Activated naive CD8-positive, alpha-beta T cell treated with anti-CD3 and anti-CD28 coated beads, Interleukin-2, amount 50 U/mL, for 24 hours (primary cell): ENCODE measurements around the gene VENTX.
A peak's percentile ranks its signal among the peaks of the same experiment; 100 is the strongest.

Experiments used
- ATAC-seq: fragments of 150-1000 bp; cut with Tn5 transposase; one replicate; pipeline ENCODE4 v1.10.0; 2021
- DNase-seq: peaks from one replicate; pipeline ENCODE4 v3.0.0; 2021
- H3K27ac Mint-ChIP-seq: one replicate; pipeline ENCODE4 v1.8.0; 2021; ENCODE audit warnings: mild to moderate bottlenecking, mixed read lengths
- H3K27me3 Mint-ChIP-seq: one replicate; pipeline ENCODE4 v1.8.0; 2021; ENCODE audit warnings: mixed read lengths
- H3K36me3 Mint-ChIP-seq: one replicate; pipeline ENCODE4 v1.8.0; 2021; ENCODE audit warnings: low read depth, mixed read lengths
- H3K4me1 Mint-ChIP-seq: one replicate; pipeline ENCODE4 v1.8.0; 2021; ENCODE audit warnings: mixed read lengths
- H3K4me3 Mint-ChIP-seq: one replicate; pipeline ENCODE4 v1.8.0; 2021; ENCODE audit warnings: mild to moderate bottlenecking, moderate library complexity, mixed read lengths
- H3K9me3 Mint-ChIP-seq: one replicate; pipeline ENCODE4 v1.8.0; 2021; ENCODE audit warnings: mixed read lengths

The VENTX gene

DNA sequence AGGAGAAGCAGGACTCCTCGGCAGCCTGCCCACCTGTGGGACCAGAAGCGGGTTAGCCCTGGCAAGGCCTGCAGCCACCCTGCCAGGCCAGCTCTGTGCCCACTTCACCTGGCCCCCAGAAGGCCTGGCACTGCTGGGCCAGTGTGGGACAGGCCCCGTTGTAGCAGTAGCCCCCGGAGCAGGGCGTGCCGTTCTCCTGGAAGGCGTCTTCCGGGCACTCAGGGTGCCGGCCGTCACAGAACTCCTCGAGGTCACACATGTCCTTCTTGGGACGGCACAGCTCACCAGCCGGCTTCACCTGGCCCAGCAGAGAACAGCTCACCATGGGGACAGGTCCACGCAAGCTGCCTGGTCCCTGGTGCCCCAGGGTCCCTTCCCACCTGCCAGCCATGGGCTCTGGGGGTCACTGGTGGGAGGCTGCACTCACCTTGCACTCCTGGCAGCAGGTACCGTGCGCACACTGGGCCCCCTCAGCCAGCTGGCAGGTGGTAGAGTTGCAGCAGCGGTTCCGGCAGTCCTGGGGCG, 33.2 kb downstream of the VENTX start:
- DNase-seq = no peak
- peaks cover 2% of the 10 kb centered on the region for H3K36me3 Mint-ChIP-seq
- peaks cover 9% of the 10 kb centered on the region for H3K4me1 Mint-ChIP-seq
- ATAC-seq = no peak
- H3K9me3 Mint-ChIP-seq = no peaks in the 10 kb centered on the region
- H3K27ac Mint-ChIP-seq = no peak overlapping the region
- no peak overlapping the region for H3K4me3 Mint-ChIP-seq
- no peaks in the 10 kb centered on the region for H3K27me3 Mint-ChIP-seq

DNA sequence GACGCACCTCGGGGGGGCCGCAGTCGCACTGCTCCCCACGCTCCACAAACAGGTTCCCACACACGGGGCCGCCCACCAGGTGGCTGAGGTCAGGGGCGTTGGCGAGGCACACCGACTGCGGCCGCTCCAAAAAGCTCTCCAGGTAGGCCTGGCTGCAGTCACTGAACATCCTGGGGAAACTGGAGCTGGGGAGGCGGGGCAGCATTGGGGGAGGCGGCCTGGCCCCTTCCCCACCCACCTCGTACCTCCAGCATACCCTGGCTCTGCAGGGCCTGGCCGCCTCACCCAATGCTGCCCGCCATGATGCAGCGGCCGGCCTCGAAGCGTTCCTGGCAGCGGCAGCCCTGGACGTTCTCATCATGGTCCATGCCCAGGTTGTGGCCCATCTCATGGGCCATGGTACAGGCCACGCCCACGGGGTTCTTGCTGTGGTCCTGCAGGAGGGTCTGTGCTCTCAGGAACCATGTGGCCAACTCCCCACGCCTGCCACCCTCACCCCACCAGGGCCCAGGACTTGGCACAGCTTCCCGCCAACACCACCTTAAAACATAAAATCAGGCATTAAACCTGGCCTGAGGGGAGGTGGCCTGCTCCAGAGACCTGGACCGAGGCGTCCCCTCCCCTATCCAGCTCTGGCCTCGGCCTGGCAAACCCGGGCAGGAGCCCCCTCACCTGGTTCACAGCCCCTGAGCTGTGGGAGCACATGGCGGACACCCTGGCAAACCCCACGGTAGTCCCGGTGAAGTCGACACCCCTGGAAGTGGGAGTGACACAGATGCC, 34.1 kb downstream of the VENTX start:
- Mint-ChIP-seq H3K27ac (no peak overlapping the region), H3K4me3 (no peak overlapping the region), H3K36me3 (peaks cover 2% of the 10 kb centered on the region)

DNA sequence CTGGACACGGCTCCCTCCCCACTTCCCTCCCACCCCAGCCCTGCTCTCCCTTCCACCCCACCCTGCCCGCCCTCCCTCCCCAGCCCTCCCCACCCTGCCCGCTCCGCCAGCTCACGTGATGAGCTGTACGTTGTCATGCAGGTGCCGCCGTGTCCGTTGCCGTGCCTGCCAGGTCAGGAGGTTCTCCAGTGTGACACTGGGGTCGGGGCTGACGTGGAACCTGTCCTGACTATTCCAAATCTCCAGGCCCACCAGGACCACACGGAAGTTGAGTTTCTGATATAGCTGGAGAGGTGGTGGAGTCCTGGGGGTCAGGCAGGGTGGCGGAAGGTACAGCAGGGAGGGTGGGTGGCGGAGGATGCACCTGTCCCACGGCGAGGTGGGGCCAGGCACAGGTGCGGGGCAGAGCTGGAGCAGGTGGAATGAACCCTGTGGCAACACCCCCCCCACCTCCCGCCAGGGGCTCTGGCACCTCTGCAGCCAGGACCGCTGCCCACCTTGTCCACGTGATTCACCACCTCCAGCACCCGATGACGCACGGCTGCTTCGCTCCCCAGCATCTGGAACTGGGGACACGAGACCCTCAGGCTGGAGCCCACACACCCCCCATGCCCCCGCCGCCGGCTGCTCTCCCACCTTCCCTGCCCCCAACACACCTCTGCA, 34.8 kb downstream of the VENTX start:
- no peak for DNase-seq
- peaks cover 12% of the 10 kb centered on the region for H3K4me1 Mint-ChIP-seq
- peaks cover 2% of the 10 kb centered on the region for H3K36me3 Mint-ChIP-seq
- H3K4me3 Mint-ChIP-seq = no peak overlapping the region
- H3K27me3 Mint-ChIP-seq = no peaks in the 10 kb centered on the region
- H3K9me3 Mint-ChIP-seq = no peaks in the 10 kb centered on the region
- ATAC-seq = no peak
- H3K27ac Mint-ChIP-seq = no peak overlapping the region

More for the DNA sequence above, 34.1 kb downstream of the VENTX start:
- DNase-seq (no peak), ATAC-seq (no peak)
- Mint-ChIP-seq H3K27me3 (no peaks in the 10 kb centered on the region), H3K4me1 (peaks cover 12% of the 10 kb centered on the region), H3K9me3 (no peaks in the 10 kb centered on the region)

DNA sequence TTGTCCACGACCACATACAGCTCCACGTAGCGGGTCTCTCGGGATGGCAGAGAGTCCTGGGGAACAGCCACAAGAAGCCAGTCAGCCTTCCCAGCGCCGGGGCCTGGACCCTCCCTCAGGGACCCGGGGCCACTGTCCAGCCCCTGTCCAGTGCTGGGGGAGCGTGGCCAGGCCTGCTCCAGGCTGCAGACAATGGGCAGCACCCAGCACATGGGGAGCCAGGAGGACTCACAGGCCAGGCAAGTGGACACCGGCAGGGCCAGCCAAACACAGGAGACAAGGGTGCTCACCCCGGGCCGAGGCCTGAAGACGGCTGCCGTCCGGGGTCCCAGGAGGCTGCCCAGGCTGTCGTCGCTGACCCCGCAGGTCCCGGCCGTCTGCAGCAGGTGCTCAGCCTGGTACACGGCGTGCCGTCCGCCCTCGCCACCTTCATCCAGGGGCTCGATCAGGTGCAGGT, 35.3 kb downstream of the VENTX start:
- no peak for ATAC-seq
- peaks cover 2% of the 10 kb centered on the region for H3K36me3 Mint-ChIP-seq
- H3K4me1 Mint-ChIP-seq = peaks cover 17% of the 10 kb centered on the region
- H3K9me3 Mint-ChIP-seq = no peaks in the 10 kb centered on the region
- H3K27ac Mint-ChIP-seq = no peak overlapping the region
- H3K27me3 Mint-ChIP-seq = no peaks in the 10 kb centered on the region
- no peak for DNase-seq
- no peak overlapping the region for H3K4me3 Mint-ChIP-seq

DNA sequence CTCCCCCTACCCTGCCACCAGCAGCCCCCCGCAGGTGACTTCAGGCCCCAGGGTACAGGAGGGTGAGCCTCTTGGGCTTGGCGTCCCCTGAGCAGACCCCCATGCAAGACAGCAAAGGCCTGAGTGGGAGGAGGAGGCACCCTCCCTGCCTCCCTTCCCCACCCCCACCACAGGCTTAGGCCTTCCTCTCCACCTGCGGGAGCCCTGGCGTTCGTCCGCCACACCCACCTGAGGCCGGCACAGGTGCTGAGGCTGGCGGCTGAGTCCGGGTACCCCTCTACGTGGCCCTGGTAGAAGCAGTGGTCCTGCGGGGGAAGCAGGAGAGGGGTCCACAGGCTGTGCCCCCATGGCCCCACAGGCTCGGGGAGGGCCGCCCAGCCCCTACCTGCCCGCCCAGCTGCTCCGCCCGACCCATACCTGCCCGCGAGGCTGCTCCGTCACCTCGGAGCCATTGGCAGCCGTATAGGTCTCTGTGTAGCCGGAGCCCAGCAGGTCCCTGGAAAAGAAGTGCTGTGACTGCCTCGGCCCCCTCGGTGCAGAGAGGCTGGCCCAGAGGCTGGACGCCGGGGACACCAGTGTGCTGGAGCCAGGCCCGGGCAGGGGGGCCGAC, 36.0 kb downstream of the VENTX start:
- DNase-seq = no peak
- H3K9me3 Mint-ChIP-seq = no peaks in the 10 kb centered on the region
- H3K36me3 Mint-ChIP-seq = peaks cover 2% of the 10 kb centered on the region
- no peak overlapping the region for H3K27ac Mint-ChIP-seq
- H3K27me3 Mint-ChIP-seq = no peaks in the 10 kb centered on the region
- peaks cover 24% of the 10 kb centered on the region for H3K4me1 Mint-ChIP-seq
- H3K4me3 Mint-ChIP-seq = no peak overlapping the region
- ATAC-seq = no peak

- H3K27ac Mint-ChIP-seq = peak overlapping the region; percentile 80
Observed at GRCh38 chr10:133274751-133275683, 37.4 kb downstream of the VENTX start.

GRCh38 chr10:133275684-133276092, 38.0 kb downstream of the VENTX start:
- DNase-seq (peak; percentile 71), ATAC-seq (peak; percentile 53)
- no peaks in the 10 kb centered on the region for H3K27me3 Mint-ChIP-seq
- H3K9me3 Mint-ChIP-seq = no peaks in the 10 kb centered on the region
- H3K27ac Mint-ChIP-seq = peak overlapping the region; percentile 76
- H3K4me3 Mint-ChIP-seq = peak overlapping the region; percentile 84
- H3K4me1 Mint-ChIP-seq = peaks cover 33% of the 10 kb centered on the region
- H3K36me3 Mint-ChIP-seq = peaks cover 2% of the 10 kb centered on the region

More at GRCh38 chr10:133274751-133275683, 37.4 kb downstream of the VENTX start:
- DNase-seq = peak; percentile 84
- Mint-ChIP-seq H3K4me1 (peaks cover 33% of the 10 kb centered on the region), H3K9me3 (no peaks in the 10 kb centered on the region), H3K36me3 (peaks cover 2% of the 10 kb centered on the region), H3K27me3 (no peaks in the 10 kb centered on the region), H3K4me3 (peak overlapping the region; percentile 84)
- peak; percentile 62 for ATAC-seq

DNA sequence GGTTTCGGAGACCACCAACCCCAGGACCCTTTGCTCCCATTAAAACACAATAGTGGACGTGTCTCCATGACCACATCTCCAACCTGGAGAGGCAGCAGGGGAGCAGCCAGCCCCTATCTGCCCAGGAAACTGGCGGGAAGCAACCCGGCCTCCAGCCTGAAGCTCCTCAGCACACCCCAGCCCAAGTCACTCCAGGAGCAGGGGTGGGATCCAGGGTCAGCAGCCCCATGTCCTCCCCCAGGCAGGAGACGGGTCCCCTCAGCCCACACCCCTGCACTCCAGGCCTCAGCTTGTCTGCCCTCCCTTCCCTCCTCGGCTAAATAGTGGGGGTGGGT, 38.4 kb downstream of the VENTX start:
- peak overlapping the region; percentile 84 for H3K4me3 Mint-ChIP-seq
- no peak for DNase-seq
- H3K36me3 Mint-ChIP-seq = peaks cover 2% of the 10 kb centered on the region
- H3K9me3 Mint-ChIP-seq = no peaks in the 10 kb centered on the region
- peaks cover 33% of the 10 kb centered on the region for H3K4me1 Mint-ChIP-seq
- ATAC-seq = no peak
- H3K27ac Mint-ChIP-seq = peak overlapping the region; percentile 76
- H3K27me3 Mint-ChIP-seq = no peaks in the 10 kb centered on the region

GRCh38 chr10:133276435-133277201, 39.0 kb downstream of the VENTX start, which contains the start of gene ADAM8:
Gene ADAM8, minus strand, starts transcription at chr10:133276868. Its CDS starts 51 bp downstream, at chr10:133276817.
- Mint-ChIP-seq H3K4me3 (peak within 1 kb of the TSS; percentile 84), H3K27me3 (no peaks in the 10 kb centered on the region), H3K27ac (peak within 1 kb of the TSS; percentile 76), H3K9me3 (no peaks in the 10 kb centered on the region), H3K36me3 (peaks cover 2% of the 10 kb centered on the region), H3K4me1 (peaks cover 33% of the 10 kb centered on the region)
- ATAC-seq (peak; percentile 35), DNase-seq (peak; percentile 78)

GRCh38 chr10:133277277-133277992, 39.8 kb downstream of the VENTX start:
- ATAC-seq (no peak), DNase-seq (no peak)
- no peak overlapping the region for H3K27ac Mint-ChIP-seq
- H3K9me3 Mint-ChIP-seq = no peaks in the 10 kb centered on the region
- H3K36me3 Mint-ChIP-seq = peaks cover 6% of the 10 kb centered on the region
- H3K4me1 Mint-ChIP-seq = peaks cover 33% of the 10 kb centered on the region
- H3K27me3 Mint-ChIP-seq = no peaks in the 10 kb centered on the region
- no peak overlapping the region for H3K4me3 Mint-ChIP-seq

DNA sequence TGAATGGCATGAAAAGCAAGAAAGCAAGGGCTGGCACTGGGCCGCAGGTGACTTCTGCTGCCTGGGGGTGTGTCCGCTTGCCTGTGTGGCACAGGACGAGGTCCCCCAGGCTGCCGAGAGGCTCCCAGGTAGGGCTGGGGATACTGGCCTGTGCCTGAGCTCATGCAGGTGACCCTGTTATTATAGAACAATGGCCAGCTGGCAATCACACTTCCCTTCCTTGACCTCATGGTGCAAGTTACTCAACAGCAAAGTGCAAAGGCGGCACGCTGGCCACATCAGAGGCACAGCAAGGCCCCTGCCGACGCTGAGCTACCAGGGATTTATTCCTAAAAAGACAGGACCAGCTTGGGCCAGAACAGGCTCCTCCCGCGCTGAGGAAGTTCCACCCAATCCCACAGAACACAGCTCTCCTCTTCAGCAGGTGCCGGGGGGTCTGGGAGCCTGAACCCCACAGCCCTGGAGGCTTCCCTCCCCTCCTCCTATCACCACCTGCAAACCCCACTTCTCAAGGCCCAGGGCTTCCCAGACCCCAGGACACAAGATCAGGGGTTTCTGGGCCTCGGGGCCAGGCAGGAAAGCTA, 40.4 kb downstream of the VENTX start:
- Mint-ChIP-seq H3K36me3 (peaks cover 9% of the 10 kb centered on the region), H3K4me1 (peaks cover 33% of the 10 kb centered on the region), H3K4me3 (peak overlapping the region; percentile 63), H3K9me3 (no peaks in the 10 kb centered on the region), H3K27ac (peak overlapping the region; percentile 71), H3K27me3 (no peaks in the 10 kb centered on the region)
- ATAC-seq = no peak
- DNase-seq = no peak

GRCh38 chr10:133278577-133279265, 41.1 kb downstream of the VENTX start:
- DNase-seq = peak; percentile 61
- ATAC-seq = peak; percentile 10
- no peaks in the 10 kb centered on the region for H3K27me3 Mint-ChIP-seq
- no peaks in the 10 kb centered on the region for H3K9me3 Mint-ChIP-seq
- peak overlapping the region; percentile 71 for H3K27ac Mint-ChIP-seq
- H3K36me3 Mint-ChIP-seq = peaks cover 11% of the 10 kb centered on the region
- peak overlapping the region; percentile 63 for H3K4me3 Mint-ChIP-seq
- H3K4me1 Mint-ChIP-seq = peaks cover 33% of the 10 kb centered on the region
